Osteocyte (in vitro differentiated cells): ENCODE results near the gene KIAA1217. TPM values are rescaled to one million over a fixed set of nuclear protein-coding genes. Genes with fewer than 3 reads are reported as not detected.

Source experiments
- DNase-seq: peaks from one replicate; pipeline ENCODE4 v3.0.0; 2021; ENCODE audit warnings: mixed read lengths; ENCODE audit not compliant: unreplicated experiment; ENCODE audit errors: extremely low spot score
- H3K27ac Mint-ChIP-seq: one replicate; pipeline ENCODE4 v1.8.0; 2021; ENCODE audit warnings: mild to moderate bottlenecking, mixed read lengths; ENCODE audit not compliant: unreplicated experiment
- H3K27me3 Mint-ChIP-seq: one replicate; pipeline ENCODE4 v1.8.0; 2021; ENCODE audit warnings: mixed read lengths; ENCODE audit not compliant: unreplicated experiment
- H3K36me3 Mint-ChIP-seq: one replicate; pipeline ENCODE4 v1.8.0; 2021; ENCODE audit warnings: mixed read lengths; ENCODE audit not compliant: unreplicated experiment
- H3K4me1 Mint-ChIP-seq: one replicate; pipeline ENCODE4 v1.8.0; 2021; ENCODE audit warnings: mixed read lengths; ENCODE audit not compliant: unreplicated experiment
- H3K4me3 Mint-ChIP-seq: one replicate; pipeline ENCODE4 v1.8.0; 2021; ENCODE audit warnings: mild to moderate bottlenecking, moderate library complexity, mixed read lengths; ENCODE audit not compliant: unreplicated experiment
- H3K9me3 Mint-ChIP-seq: one replicate; pipeline ENCODE4 v1.8.0; 2021; ENCODE audit warnings: mixed read lengths; ENCODE audit not compliant: unreplicated experiment
- CTCF ChIP-seq: fragments of 200-600 bp; sonication (generic); IDR thresholded peaks from 2 replicates; pipeline ENCODE4 v1.5.0; 2021; ENCODE audit warnings: antibody characterized with exemption, mild to moderate bottlenecking, moderate library complexity
- total RNA-seq: library from RNA; stranded (reverse); gene quantifications from 2 replicates; pipeline ENCODE4 v1.2.1, GENCODE V29; 2021

The KIAA1217 gene
- total RNA-seq, 1 donor from 2014 or later = 2.8 TPM

- no peaks in the 10 kb centered on the region for H3K4me1 Mint-ChIP-seq
- no peak for DNase-seq
- no peaks in the 10 kb centered on the region for H3K36me3 Mint-ChIP-seq
- no peaks in the 10 kb centered on the region for H3K9me3 Mint-ChIP-seq
- no peak for TF ChIP-seq CTCF
- H3K4me3 Mint-ChIP-seq = no peak overlapping the region
- H3K27me3 Mint-ChIP-seq = no peaks in the 10 kb centered on the region
- no peak overlapping the region for H3K27ac Mint-ChIP-seq
Measured at GRCh38 chr10:24262929-24263590, 54.1 kb downstream of the KIAA1217 start.

- DNase-seq = no peak
- Mint-ChIP-seq H3K4me1 (no peaks in the 10 kb centered on the region), H3K36me3 (no peaks in the 10 kb centered on the region), H3K27ac (no peak overlapping the region), H3K27me3 (no peaks in the 10 kb centered on the region), H3K4me3 (no peak overlapping the region), H3K9me3 (no peaks in the 10 kb centered on the region)
- no peak for TF ChIP-seq CTCF
Measured at GRCh38 chr10:24269476-24269875, 60.5 kb downstream of the KIAA1217 start.

- Mint-ChIP-seq H3K4me1 (no peaks in the 10 kb centered on the region), H3K36me3 (no peaks in the 10 kb centered on the region), H3K9me3 (peaks cover 4% of the 10 kb centered on the region), H3K4me3 (no peak overlapping the region), H3K27ac (no peak overlapping the region), H3K27me3 (no peaks in the 10 kb centered on the region)
- TF ChIP-seq CTCF = no peak
- peak; percentile 0 for DNase-seq
Measured at GRCh38 chr10:24272374-24272773, 63.4 kb downstream of the KIAA1217 start.

- DNase-seq = no peak
- Mint-ChIP-seq H3K27ac (no peak overlapping the region), H3K4me3 (no peak overlapping the region), H3K4me1 (no peaks in the 10 kb centered on the region), H3K36me3 (no peaks in the 10 kb centered on the region), H3K27me3 (no peaks in the 10 kb centered on the region), H3K9me3 (peaks cover 10% of the 10 kb centered on the region)
- no peak for TF ChIP-seq CTCF
Measured at GRCh38 chr10:24277277-24277676, 68.3 kb downstream of the KIAA1217 start.

- H3K36me3 Mint-ChIP-seq = no peaks in the 10 kb centered on the region
- TF ChIP-seq CTCF = no peak
- no peak overlapping the region for H3K4me3 Mint-ChIP-seq
- no peaks in the 10 kb centered on the region for H3K4me1 Mint-ChIP-seq
- DNase-seq = no peak
- H3K27ac Mint-ChIP-seq = no peak overlapping the region
- H3K9me3 Mint-ChIP-seq = peaks cover 14% of the 10 kb centered on the region
- H3K27me3 Mint-ChIP-seq = no peaks in the 10 kb centered on the region
Measured at GRCh38 chr10:24277771-24278170, 68.8 kb downstream of the KIAA1217 start.
